NCI-H774 (cell line): ENCODE results near the gene LOX.
A peak's percentile ranks its signal among the peaks of the same experiment; 100 is the strongest.

Source experiments
- DNase-seq: peaks from one replicate; lab custom pipeline; 2025; lab: John Stamatoyannopoulos, UW

Gene LOX

GRCh38 chr5:122078116-122079110 is at the start of gene LOX:
LOX (minus strand) TSS chr5:122078259; CDS start chr5:122077985, 274 bp downstream.
- DNase-seq = peak; percentile 24

DNA sequence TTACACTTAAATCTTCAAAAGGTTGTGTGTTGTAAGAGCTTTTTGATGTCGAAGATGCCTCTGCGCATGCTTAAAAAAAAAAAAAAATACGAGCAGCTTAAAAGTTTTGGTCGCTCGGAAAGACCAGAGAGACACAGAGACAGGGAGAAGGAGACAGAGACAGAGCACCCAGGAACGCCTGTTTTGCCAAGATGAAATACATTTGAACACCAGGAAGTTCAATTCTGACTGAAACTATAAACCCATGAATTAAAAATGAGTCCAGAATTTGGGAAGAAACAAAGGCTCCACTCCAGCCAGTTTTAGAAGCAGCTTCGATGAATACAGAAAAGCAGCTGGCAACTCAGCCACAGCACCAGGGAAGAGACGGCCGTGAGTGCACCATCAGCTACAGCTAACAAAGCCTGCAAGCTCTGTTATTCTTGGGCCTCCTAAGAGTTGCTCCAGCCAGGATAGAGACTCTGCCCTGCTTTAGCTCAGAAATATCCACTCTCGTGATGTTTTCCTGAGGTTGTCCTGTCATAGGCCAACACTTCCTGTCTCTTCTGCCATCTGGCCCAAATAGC is 48.8 kb upstream of the LOX start:
- DNase-seq = no peak

DNA sequence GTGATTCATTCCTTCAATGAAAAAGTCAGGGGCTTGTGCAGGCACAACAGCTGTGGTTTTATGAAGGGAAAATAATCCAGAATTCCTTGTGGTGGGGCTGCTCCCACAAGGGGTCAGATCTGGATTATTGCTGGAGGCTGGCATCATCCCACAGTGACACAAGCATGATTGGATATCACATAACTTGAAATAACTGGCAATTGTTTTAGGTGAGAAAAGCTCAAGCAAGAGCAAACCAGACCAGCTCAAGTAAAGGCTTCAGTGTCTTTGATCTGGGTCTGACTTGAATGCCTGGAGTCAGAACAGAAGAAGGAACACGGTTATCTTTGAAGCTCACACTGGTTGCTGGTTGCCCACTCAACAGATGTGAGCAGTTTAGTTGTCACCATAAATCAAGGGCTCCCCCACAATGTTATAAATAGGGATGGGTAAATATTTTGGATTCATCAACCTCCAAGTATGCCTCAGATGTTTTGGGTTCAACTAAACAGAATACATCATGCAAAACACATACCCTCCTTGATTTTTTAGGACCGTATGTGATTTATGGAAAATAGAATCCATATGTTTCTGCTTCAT is 48.2 kb upstream of the LOX start:
- no peak for DNase-seq

GRCh38 chr5:122124766-122125165 is 46.7 kb upstream of the LOX start:
- DNase-seq = no peak

GRCh38 chr5:122121479-122122465 is 43.7 kb upstream of the LOX start:
- DNase-seq = no peak

- no peak for DNase-seq
These were observed 42.9 kb upstream of the LOX start for GRCh38 chr5:122120957-122121356.

- DNase-seq = no peak
These were observed 42.4 kb upstream of the LOX start for GRCh38 chr5:122120493-122120892.

- DNase-seq = no peak
These were observed 41.1 kb upstream of the LOX start for GRCh38 chr5:122119205-122119604.

GRCh38 chr5:122118356-122118948 is 40.4 kb upstream of the LOX start:
- DNase-seq = no peak

DNA sequence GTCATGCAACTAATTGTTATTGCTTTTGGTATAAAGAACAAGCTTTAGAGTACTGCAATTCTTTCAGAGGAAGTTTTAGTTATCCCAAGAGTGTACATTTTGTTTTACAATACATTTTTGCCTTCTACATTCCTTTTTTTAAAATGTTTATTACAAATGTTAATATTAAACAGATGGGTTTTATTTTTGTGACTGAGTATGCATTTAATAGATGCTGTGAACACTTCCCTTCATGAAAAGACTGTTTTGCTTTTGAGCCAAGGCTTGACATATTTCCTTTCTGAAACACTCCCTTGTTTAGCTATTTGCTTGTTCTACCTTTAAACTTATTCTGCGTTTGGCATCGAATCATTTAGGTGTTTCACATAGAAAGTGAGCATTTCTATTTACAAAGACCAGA is 36.4 kb upstream of the LOX start:
- no peak for DNase-seq

- no peak for DNase-seq
These were observed 34.9 kb upstream of the LOX start for GRCh38 chr5:122112733-122113558.

DNA sequence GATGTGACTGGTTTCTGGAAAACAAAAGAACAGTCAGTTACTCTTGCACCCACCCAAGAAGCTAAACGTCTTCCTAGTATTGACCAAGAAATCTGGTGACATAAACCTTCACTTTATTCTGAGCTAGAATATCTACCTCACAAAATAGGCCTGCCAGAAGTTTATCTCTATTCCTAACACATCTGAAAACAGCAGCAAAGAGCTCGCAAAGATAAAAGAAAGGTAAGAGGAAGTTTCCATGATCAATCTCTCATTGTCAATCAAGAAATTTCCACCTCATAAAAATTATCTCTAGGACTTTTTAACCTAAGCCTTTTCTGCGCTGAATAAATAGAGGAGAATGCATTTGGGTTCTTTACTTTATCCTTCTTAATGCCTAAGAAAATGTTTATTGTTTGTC is 34.0 kb upstream of the LOX start:
- no peak for DNase-seq

DNA sequence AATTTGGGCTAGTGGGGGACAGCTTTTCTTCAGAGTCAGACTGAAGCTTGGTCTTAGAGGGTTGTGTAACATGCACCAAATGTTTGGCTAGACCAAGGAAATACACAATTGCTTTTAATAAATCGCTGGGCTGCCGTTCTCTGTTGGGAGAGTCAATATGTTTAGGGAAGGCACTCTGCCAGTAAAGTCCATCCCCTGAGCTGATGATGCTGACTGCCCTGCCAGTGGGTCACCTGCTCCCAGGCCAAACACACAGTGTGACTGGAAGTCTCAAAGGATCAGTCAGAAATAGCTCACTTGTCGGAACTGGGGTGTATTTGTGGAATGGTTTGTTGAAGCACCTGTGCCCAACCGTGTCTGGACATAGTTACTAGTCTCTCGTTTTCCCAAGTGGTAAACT is 33.4 kb upstream of the LOX start:
- peak; percentile 28 for DNase-seq

DNA sequence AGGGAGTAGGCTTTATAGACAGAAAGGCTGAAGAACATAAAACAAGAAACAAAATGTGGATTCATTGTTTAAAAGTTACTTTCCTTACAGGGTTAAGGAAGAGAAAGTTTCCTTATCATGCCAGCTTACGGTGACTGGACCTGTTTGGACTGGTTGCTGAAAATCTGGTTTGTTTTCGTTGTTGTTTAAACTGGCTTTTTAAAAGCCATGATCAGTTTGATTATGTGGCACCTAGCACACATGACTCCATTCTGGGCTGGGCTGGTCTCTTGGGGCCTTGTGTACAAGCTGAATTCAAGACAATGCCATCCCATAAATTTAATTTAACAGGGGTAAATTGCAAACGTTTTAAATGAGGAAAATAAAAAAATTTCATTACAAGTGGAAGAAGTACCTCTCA is 32.9 kb upstream of the LOX start:
- peak; percentile 7 for DNase-seq

GRCh38 chr5:122107016-122107415 is 29.0 kb upstream of the LOX start:
- no peak for DNase-seq

DNA sequence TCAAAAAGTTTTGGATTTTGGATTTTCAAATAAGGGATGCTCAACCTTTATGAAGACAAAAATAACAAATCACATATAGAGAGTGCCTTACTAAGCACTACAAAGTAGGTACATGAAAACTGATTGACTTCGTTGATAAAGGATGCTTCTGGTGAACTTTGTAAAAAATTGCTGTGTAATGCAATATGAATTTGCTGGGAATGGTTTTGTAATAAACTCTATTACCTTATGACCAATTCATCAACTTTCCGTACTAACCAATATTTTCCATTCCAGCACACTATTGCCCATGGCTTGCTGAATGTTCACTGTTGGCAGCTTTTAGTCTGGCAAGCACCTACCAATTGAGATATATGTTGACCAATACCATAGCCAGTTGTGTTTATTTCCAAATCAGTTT is 27.9 kb upstream of the LOX start:
- no peak for DNase-seq

DNA sequence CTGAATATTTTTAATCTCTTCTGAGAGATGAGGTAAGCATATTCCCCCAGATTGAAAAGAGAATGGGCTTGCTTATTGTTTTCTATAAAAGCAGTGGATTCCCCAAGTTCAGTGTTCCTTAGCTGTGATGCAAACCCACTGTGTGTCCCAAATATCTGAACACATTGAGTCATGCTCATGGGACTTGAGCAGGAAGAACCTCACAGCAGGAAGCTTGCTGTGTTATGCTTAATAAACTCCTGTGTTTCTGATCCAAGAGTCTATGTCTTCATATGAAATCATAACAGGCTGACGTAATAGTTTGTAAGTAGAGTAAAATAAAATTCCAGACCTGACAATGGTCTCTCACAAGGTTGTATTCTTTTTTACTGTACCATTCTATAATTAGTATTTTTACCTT is 24.8 kb upstream of the LOX start:
- DNase-seq = no peak

- DNase-seq = peak; percentile 36
These were observed 23.7 kb upstream of the LOX start for GRCh38 chr5:122101636-122102285.

GRCh38 chr5:122099060-122099790 is 21.2 kb upstream of the LOX start:
- no peak for DNase-seq
